Activated CD4-positive, alpha-beta T cell treated with anti-CD3 and anti-CD28 coated beads, Interleukin-10, Interleukin-2, amounts not matched to agents 100 ng/mL and 50 ng/mL, durations not matched to agents 16 hours and 8 hours (primary cell): ENCODE measurements around the gene TAMM41.
A peak's percentile ranks its signal among the peaks of the same experiment; 100 is the strongest.
"Not testable (repeated sequence)": the region's sequence is repeated elsewhere in the genome, so short reads cannot be mapped to it uniquely, and the experiment has no call there.

ENCODE experiments used
- DNase-seq: peaks from one replicate; pipeline ENCODE4 v3.0.0-alpha.2; 2020

TAMM41 gene

DNA sequence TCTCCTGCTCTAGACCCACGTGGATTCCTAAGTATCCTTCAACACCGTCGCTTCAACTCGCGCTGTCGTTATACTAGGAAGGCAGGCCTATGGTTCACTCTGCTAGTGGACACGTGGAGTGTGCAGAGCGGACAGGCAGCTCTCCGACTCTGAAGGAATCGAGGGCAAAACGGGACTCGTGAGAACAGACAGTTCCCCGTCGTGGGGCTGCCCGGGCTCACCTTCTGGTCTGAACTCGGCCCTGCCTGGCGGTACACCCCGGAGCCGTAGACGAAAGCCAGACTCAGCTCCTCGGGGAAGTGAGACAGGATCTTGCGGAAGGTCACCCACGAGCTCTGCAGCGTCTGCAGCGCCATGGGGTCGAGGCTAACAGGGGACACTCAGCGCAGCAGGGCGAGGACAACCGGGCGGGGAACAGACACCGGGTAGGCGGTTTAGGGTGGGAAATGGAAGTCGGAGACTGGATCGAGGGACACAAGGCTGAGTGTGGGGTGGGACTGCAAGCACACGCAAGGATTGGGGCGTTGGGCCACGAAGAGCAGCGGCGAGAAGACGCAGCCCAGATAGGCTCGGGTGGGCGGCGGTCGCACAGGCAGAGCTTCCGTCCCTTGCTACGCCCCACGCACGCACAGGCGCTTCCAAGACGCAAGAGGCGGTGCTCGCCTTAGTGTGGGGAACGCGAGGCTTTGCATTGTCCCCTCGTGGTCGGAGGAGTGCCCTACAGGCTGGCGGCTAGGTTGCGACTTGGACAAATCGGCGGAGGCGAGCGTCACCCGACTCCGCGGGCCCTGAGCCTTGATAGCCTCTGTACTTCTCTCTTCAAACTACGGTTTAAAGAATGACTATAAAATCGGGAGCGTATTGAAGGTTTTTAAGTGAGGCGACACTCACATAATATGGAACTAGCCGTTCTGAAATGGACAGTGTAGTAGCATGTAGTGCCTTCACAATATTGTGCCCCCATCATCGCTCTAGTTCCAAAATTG lies at the start of gene TAMM41:
TSS of gene TAMM41 (minus strand) at position 605 of the 986 bp plus-strand sequence. CDS start at position 356, 249 bp downstream.
- peak; percentile 96 for DNase-seq

GRCh38 chr3:11878837-11879236 lies 32.2 kb upstream of the TAMM41 start:
- no peak for DNase-seq

DNA sequence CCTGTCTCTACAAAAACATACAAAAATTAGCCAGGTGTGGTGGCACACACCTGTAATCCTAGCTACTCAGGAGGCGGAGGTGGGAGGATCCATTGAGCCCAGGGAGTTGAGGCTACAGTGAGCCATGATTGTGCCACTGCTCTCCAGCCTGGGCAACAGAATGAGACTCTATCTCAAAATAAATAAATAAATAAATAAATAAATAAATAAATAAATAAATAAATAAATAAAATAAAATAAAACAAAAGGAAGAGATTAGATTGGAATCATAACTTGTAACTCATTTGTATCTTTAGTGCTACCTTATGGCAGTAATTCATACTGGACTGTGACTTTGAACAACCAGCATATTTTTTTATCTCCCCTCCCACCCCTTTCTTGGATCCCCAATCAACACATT lies 28.0 kb upstream of the TAMM41 start:
- DNase-seq, result not testable (repeated sequence)

DNA sequence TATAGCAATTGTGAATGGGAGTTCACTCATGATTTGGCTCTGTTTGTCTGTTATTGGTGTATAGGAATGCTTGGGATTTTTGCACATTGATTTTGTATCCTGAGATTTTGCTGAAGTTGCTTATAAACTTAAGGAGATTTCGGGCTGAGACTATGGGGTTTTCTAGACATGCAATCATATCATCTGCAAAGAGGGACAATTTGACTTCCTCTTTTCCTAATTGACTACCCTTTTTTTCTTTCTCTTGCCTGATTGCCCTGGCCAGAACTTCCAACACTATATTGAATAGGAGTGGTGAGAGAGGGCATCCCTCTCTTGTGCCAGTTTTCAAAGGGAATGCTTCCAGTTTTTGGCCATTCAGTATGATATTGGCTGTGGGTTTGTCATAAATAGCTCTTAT lies 17.1 kb upstream of the TAMM41 start:
- DNase-seq, result not testable (repeated sequence)

GRCh38 chr3:11862584-11862983 lies 15.9 kb upstream of the TAMM41 start:
- DNase-seq, result not testable (repeated sequence)

GRCh38 chr3:11862145-11862544 lies 15.5 kb upstream of the TAMM41 start:
- not testable (repeated sequence) for DNase-seq

DNA sequence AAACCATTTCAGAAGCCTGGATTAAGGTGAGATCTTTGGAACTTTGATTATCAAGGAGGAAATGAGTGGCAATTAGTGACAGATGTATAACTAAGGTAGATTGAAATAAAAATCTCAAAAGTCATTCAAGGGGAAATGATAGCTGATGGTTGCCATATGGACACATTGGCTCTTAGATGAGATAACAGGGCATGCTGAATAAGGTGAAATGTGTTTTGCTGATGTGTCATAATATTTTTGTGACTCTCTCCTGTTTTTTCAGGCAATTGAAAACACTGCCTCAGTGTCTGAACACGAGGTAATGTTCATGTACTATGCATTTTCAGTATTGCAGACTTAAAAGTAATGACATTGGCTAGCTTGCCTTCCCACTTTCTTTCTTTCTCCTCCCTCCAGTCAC lies 13.5 kb upstream of the TAMM41 start:
- DNase-seq, result not testable (repeated sequence)

- no peak for DNase-seq
Observed at GRCh38 chr3:11853450-11853849, 6.8 kb upstream of the TAMM41 start.

DNA sequence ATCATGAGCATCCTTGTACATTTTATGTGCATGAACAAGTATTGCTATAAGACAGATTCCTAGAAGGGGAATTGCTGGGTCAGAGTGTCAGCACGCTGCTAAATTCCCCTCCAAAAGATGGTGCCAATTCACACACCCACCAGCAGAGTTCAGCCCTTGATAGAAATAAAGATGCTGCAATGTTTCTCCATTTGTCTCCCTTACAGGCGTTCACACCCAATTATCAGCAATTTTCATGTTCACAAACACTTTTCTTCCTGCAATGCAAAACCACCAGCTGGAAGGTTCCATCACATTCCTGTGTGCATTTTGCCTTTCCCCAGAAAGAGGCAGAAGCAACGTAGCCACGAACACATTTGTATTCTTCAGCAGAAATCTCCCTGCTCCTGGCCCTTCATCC lies 3.3 kb upstream of the TAMM41 start:
- no peak for DNase-seq

DNA sequence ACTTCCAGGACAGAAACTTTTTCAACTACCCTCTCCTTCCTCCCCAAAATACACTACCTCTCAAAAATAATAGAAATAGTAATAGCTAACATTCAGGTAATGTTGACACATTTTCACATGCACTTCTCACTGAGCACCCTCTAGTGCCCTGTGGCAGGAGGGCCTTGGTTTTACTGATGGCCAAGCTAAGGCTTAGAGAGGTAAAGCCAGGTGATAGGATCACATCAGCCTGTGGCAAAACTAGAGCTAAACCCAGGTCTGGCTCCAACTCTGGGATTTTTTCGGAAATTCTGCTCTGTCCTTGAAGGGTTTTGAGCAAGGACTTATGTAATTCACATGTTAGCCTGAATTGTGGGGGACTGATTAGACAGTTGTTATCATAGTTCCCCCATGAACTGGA lies 922 bp upstream of the TAMM41 start:
- peak; percentile 18 for DNase-seq

- DNase-seq, result peak; percentile 34
Observed at GRCh38 chr3:11845651-11846050, 1.0 kb downstream of the TAMM41 start.

GRCh38 chr3:11844891-11845290 lies 1.8 kb downstream of the TAMM41 start:
- no peak for DNase-seq

DNA sequence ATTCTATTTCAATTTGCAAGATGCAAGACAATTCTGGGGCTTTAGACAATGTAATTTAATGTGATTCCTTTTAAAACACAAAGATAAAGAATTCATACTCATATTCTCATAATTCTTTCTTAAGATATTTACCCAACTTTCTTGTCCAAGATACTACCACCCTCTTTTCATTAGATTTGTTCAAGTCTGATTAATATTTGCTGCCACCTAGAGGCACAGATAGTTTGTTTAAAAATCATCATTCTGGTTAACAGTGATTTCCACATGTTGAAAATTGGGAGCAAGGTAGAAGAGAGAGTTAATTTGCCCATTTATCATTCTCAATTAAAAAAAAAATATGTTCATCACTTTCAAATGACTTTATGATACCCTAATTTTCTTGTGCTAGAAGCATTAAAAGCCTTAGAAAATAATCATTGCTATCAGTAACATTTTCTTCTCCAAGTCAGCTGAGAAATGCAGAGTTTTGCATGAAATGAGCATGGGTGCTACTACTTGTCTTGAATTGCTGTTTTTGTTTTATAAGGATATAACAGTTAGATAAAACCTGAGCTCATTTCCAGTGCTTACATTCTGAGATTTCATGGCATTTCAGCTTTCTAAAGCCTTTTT lies 11.6 kb downstream of the TAMM41 start:
- peak; percentile 14 for DNase-seq

DNA sequence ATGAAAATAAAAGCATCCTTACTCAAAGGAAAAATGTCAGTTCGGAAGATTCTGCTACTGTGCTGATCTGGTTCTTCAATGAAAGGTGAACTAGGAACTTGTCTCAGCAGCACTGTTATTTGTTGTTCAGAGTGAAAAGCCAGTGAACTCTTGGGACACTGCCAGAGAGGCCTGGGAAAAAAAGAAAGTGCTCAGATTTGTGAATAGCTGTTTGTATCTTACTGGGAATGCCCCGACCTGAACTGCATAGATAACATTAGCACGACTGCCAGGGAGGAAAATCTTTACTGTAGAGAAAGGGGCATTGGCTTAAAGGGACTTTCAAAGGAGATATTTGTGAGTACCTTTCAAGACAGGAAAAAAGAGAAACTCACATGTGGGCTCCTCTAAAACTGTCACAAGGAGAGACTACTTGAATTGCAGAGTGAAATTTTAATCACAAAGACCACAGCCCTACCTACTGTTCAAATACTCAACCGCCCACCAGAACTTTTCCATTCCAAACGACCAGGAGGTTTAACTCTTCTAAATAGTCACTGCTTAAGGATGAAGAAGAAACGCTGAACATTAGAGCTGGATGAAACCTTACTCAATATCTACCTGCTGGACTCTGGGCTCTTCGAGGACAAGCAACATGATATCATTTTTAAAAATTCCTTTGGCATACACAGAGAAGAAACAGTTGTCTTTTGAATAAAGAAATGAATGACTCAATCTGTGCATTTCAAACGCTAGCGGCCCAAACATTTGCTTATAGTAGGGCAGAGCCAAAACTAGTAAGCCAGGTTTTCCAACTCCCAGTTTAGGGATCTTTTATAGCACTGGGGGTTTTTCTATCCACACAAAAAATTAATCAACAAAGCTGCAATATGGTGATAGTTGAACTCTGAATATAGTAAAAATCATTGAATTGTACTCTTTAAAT lies 13.4 kb downstream of the TAMM41 start:
- DNase-seq, result no peak

- no peak for DNase-seq
Observed at GRCh38 chr3:11829416-11829815, 17.3 kb downstream of the TAMM41 start.

GRCh38 chr3:11826628-11827265 lies 19.9 kb downstream of the TAMM41 start:
- DNase-seq, result peak; percentile 14

DNA sequence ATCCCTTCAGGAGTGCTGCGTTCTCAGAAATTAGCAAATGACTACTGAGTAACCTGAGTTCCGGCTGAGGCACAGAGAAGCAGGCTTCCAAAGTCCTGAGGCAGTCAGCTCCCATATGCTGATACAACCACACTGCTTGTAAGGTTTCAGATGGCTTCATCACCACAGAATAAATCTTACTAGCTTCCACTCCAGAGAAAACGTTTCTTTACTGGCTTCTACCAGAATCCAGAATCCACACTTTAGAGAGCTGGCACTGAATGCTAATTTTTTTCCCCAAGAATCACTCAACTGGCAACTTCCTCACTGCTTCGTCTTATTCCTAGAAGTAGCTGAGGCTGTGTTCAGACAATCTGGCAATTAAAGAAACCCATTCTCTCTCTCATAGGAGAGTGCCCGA lies 21.4 kb downstream of the TAMM41 start:
- no peak for DNase-seq

- DNase-seq, result peak; percentile 83
Observed at GRCh38 chr3:11820531-11821041, 26.1 kb downstream of the TAMM41 start.

DNA sequence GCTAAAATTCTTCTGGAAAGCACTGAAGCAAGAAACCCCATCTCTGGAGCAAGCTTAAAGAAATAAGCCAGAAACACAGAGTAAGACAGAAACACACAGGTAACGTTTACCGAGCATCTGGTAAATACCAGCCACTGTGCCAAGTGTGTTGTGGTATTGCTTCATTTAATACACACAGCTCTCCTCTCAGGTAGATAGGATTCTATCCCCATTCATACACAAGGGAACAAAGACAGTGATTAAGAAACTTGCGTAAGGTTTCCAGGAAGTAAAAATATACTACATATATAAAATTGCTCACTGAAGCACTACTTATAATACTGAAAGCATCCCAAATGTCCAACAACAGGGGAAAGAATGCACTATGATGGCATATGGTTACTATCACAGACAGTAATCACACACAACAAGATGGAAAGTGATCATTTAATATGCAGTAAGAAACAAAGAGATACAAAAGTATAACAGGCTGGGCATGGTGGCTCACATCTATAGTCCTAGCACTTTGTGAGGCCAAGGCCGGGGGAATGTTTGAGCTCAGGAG lies 27.5 kb downstream of the TAMM41 start:
- DNase-seq, result no peak

- DNase-seq, result no peak
Observed at GRCh38 chr3:11818033-11818432, 28.7 kb downstream of the TAMM41 start.

DNA sequence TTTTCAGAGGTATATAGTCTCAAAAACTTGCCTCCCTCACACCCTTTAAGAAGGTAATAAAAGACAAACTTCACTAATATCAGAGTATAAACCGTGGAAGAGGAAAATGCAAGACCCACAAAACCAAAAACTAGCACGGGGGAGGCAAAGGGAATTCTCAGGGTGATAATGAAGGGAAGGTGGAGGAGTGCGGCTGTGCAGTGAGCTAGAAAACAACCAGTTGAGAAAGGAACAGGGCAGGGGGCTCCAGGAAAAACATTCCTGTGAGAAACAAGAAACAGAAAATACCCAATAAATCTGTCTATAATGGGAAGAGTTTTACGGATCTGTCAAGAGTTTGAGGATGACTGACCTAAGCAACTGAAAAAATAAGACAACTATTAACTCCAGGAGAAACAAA lies 31.6 kb downstream of the TAMM41 start:
- DNase-seq, result no peak

- no peak for DNase-seq
Observed at GRCh38 chr3:11814663-11815062, 32.0 kb downstream of the TAMM41 start.
